Keratinocyte (primary cell): ENCODE data around the gene CFAP61. TPM values are rescaled to one million over a fixed set of nuclear protein-coding genes. Genes with fewer than 3 reads are reported as not detected.

Experiments used
- DNase-seq: peaks from one replicate; pipeline ENCODE4 v3.0.0-alpha.2; 2011; ENCODE audit warnings: low read depth, missing footprints, low spot score
- FAIRE-seq: peaks from 2 replicates; lab custom pipeline; 2011; peaks lifted over from hg19 to GRCh38; lab: Jason Lieb, UNC
- H2AFZ ChIP-seq: 2 replicates; pipeline ENCODE4 v1.6.0; 2012; ENCODE audit warnings: low read length, control low read depth, inconsistent platforms; ENCODE audit not compliant: control insufficient read depth
- H3K27ac ChIP-seq: 2 replicates; pipeline ENCODE4 v1.5.1; 2011; ENCODE audit warnings: low read length; ENCODE audit not compliant: control insufficient read depth, insufficient read depth
- H3K27me3 ChIP-seq: 3 replicates; pipeline ENCODE4 v1.6.0; 2011; ENCODE audit warnings: low read length; ENCODE audit not compliant: control insufficient read depth, insufficient read depth; ENCODE audit errors: extremely low read depth
- H3K36me3 ChIP-seq, 2 experiments: 2 replicates in 1 of 2; 3 replicates in 1 of 2; pipeline ENCODE4 v1.5.1; 2011; ENCODE audit warnings: low read length in 2 of 2, mild to moderate bottlenecking in 1 of 2; ENCODE audit not compliant: control insufficient read depth in 2 of 2, insufficient read depth in 2 of 2; ENCODE audit errors: extremely low read depth in 1 of 2
- H3K4me1 ChIP-seq: 3 replicates; pipeline ENCODE4 v1.5.1; 2011; ENCODE audit warnings: low read length; ENCODE audit not compliant: control insufficient read depth, insufficient read depth; ENCODE audit errors: extremely low read depth
- H3K4me2 ChIP-seq: 3 replicates; pipeline ENCODE4 v1.6.0; 2011; ENCODE audit warnings: low read depth, low read length; ENCODE audit not compliant: control insufficient read depth, insufficient read depth; ENCODE audit errors: extremely low read depth
- H3K4me3 ChIP-seq, 3 experiments: fragments of 200-600 bp in 1 of 3; sonication (generic) in 1 of 3; 2 replicates in 2 of 3; 3 replicates in 1 of 3; pipeline ENCODE4 v1.5.1; 2011 to 2016; ENCODE audit warnings: low read length in 3 of 3, mild to moderate bottlenecking in 3 of 3, control low read depth in 2 of 3, inconsistent platforms in 1 of 3, low read depth in 1 of 3, mixed read lengths in 1 of 3, mixed run types in 1 of 3, moderate library complexity in 1 of 3; ENCODE audit not compliant: control insufficient read depth in 2 of 3, insufficient read depth in 2 of 3; ENCODE audit errors: extremely low read depth in 1 of 3
- H3K79me2 ChIP-seq: 2 replicates; pipeline ENCODE4 v1.6.0; 2012; ENCODE audit warnings: low read length; ENCODE audit not compliant: control insufficient read depth, insufficient read depth
- H3K9ac ChIP-seq: 3 replicates; pipeline ENCODE4 v1.6.0; 2011; ENCODE audit warnings: low read length; ENCODE audit not compliant: control insufficient read depth, insufficient read depth; ENCODE audit errors: extremely low read depth
- H3K9me1 ChIP-seq: 3 replicates; pipeline ENCODE4 v1.6.0; 2011; ENCODE audit warnings: low read length; ENCODE audit not compliant: control insufficient read depth, insufficient read depth; ENCODE audit errors: extremely low read depth
- H3K9me3 ChIP-seq: 2 replicates; pipeline ENCODE4 v1.5.1; 2012; ENCODE audit warnings: low read depth, low read length; ENCODE audit not compliant: control insufficient read depth
- H4K20me1 ChIP-seq: 3 replicates; pipeline ENCODE4 v1.6.0; 2011; ENCODE audit warnings: low read length; ENCODE audit not compliant: control insufficient read depth, insufficient read depth; ENCODE audit errors: extremely low read depth
- EZH2 ChIP-seq: IDR thresholded peaks from one replicate; pipeline ENCODE4 v1.6.1; 2012; ENCODE audit warnings: inconsistent platforms, mild to moderate bottlenecking, low read length, moderate library complexity
- dilution Hi-C: fragments of 300-500 bp; cut with MboI; formaldehyde crosslinking; loops from one replicate; pipeline ENCODE4 v1.7.0; 2020; ENCODE audit warnings: low sequenced_read_pairs; ENCODE audit not compliant: extremely low pct_ligation_motif_present
- polyA plus RNA-seq, 5 experiments: library from polyadenylated mRNA; depleted of rRNA in 3 of 5; stranded (reverse) in 3 of 5; stranded (forward) in 1 of 5; unstranded in 1 of 5; fragments of >200 nt; gene quantifications; 1 replicate in 1 of 5; 2 replicates in 3 of 5; 3 replicates in 1 of 5; pipeline versions ENCODE4 v1.2.1 to v1.2.3, GENCODE V29; 2011 to 2012; ENCODE audit warnings: missing spikeins in 2 of 5, low read depth in 1 of 5, low replicate concordance in 1 of 5
- TF ChIP-seq, protein P1 (sequence below), 3 experiments: IDR thresholded peaks in 1 of 3; conservative IDR thresholded peaks in 1 of 3; optimal IDR thresholded peaks in 1 of 3; 2 replicates in 2 of 3; 3 replicates in 1 of 3; pipeline versions ENCODE3 to v1.5.1; 2011; ENCODE audit warnings: low read length in 3 of 3, mild to moderate bottlenecking in 3 of 3, moderate library complexity in 2 of 3, control low read depth in 1 of 3, inconsistent platforms in 1 of 3; ENCODE audit not compliant: insufficient read depth in 2 of 3; ENCODE audit errors: extremely low read depth in 1 of 3

The CFAP61 gene
- polyA plus RNA-seq, 1 donor (not counting 4 experiments of a cell fraction or from before 2014, with no cell fraction given) = 0.25 TPM

DNA sequence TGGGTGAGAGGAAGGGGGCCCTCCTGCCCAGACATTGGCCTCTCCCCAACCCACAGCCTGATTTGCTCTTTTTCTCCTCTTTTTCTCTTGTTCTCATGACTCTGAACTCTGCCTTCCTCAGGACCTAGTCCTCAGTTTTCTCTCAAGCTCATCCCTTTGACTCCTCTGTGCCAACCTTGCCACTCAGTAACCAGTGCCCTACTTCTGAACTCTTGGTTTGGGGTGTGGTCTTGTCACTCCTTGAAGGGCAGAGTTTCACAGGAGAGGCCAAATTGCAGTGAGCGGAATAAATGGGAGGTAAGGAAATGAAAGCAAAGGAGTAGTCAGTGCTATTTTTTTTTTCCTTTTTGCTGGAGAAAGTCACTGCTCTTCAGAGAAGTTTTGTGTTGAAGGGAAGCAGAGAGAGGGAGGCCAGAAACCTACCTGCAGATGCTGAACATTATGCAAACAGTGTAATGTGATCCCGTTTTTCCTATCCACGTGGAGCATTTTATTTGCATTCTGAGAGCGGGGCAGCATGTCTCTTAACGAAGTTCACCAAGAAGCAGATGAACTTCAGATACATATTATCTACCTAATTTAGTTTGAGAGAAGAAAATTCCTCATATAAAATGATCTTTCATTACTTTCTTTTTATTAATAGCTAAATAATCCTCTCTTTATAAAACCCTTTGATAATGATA is 26.9 kb downstream of the CFAP61 start:
- no peak for FAIRE-seq
- H4K20me1 ChIP-seq = no peaks in the 10 kb centered on the region
- no peaks in the 10 kb centered on the region for H3K79me2 ChIP-seq
- H3K9me1 ChIP-seq = no peaks in the 10 kb centered on the region
- no peaks in the 10 kb centered on the region for H3K36me3 ChIP-seq
- no peak for DNase-seq
- H3K27me3 ChIP-seq = peaks cover 9% of the 10 kb centered on the region
- no peak overlapping the region for H2AFZ ChIP-seq
- no peak for TF ChIP-seq EZH2
- TF ChIP-seq, protein P1, sequence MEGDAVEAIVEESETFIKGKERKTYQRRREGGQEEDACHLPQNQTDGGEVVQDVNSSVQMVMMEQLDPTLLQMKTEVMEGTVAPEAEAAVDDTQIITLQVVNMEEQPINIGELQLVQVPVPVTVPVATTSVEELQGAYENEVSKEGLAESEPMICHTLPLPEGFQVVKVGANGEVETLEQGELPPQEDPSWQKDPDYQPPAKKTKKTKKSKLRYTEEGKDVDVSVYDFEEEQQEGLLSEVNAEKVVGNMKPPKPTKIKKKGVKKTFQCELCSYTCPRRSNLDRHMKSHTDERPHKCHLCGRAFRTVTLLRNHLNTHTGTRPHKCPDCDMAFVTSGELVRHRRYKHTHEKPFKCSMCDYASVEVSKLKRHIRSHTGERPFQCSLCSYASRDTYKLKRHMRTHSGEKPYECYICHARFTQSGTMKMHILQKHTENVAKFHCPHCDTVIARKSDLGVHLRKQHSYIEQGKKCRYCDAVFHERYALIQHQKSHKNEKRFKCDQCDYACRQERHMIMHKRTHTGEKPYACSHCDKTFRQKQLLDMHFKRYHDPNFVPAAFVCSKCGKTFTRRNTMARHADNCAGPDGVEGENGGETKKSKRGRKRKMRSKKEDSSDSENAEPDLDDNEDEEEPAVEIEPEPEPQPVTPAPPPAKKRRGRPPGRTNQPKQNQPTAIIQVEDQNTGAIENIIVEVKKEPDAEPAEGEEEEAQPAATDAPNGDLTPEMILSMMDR (optimal IDR thresholded peaks at IDR 0.05 in 1 of 3, IDR thresholded peaks at IDR 0.05 in 1 of 3, conservative IDR thresholded peaks at IDR 0.05 in 1 of 3; ENCODE audit: extremely low read depth in 1 of 3, insufficient read depth in 2 of 3, low read length in 3 of 3) = no peak
- H3K9me3 ChIP-seq = no peaks in the 10 kb centered on the region
- no peak overlapping the region for H3K4me3 ChIP-seq
- no peak overlapping the region for H3K4me2 ChIP-seq
- no peak overlapping the region for H3K9ac ChIP-seq
- H3K27ac ChIP-seq = no peak overlapping the region
- dilution Hi-C loops = no loop called here
- H3K4me1 ChIP-seq = no peaks in the 10 kb centered on the region

DNA sequence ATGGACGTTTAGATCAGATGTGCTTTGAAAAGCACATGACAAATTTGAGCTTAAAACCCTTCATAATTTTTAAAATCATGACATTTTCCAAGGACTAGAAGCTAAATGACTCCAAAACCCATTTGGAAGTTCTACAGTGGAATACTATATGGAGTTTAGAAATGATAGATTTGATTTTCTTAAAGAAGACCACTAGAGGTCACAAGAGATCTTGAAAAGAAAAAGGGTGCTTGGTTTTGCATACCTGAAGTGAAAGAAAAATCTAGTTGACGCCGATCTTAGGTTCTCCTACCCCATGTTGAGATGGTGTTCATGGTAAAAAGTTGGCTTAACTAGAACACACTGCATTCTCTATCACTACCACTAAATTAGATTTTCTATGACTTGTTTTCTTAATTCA is 31.5 kb downstream of the CFAP61 start:
- Histone ChIP-seq H3K4me3 (peak overlapping the region in 1 of 3 experiments; percentile 9), H3K4me1 (no peaks in the 10 kb centered on the region), H3K9ac (no peak overlapping the region), H3K9me1 (no peaks in the 10 kb centered on the region), H3K27ac (no peak overlapping the region), H4K20me1 (no peaks in the 10 kb centered on the region), H2AFZ (no peak overlapping the region), H3K36me3 (no peaks in the 10 kb centered on the region), H3K79me2 (no peaks in the 10 kb centered on the region), H3K9me3 (no peaks in the 10 kb centered on the region), H3K4me2 (no peak overlapping the region), H3K27me3 (peaks cover 5% of the 10 kb centered on the region)
- dilution Hi-C loops = no loop called here
- DNase-seq (no peak), FAIRE-seq (no peak)
- TF ChIP-seq, protein P1 (optimal IDR thresholded peaks at IDR 0.05 in 1 of 3, IDR thresholded peaks at IDR 0.05 in 1 of 3, conservative IDR thresholded peaks at IDR 0.05 in 1 of 3; ENCODE audit: extremely low read depth in 1 of 3, insufficient read depth in 2 of 3, low read length in 3 of 3) = peak in 2 of 3 experiments; percentile 23 to 37
- TF ChIP-seq EZH2 = no peak
